ENCODE data around the gene ARMS2. TPM values are rescaled to one million over a fixed set of nuclear protein-coding genes. Genes with fewer than 3 reads are reported as not detected.

Gene ARMS2
- polyA plus RNA-seq, 3 donors = not detected

DNA sequence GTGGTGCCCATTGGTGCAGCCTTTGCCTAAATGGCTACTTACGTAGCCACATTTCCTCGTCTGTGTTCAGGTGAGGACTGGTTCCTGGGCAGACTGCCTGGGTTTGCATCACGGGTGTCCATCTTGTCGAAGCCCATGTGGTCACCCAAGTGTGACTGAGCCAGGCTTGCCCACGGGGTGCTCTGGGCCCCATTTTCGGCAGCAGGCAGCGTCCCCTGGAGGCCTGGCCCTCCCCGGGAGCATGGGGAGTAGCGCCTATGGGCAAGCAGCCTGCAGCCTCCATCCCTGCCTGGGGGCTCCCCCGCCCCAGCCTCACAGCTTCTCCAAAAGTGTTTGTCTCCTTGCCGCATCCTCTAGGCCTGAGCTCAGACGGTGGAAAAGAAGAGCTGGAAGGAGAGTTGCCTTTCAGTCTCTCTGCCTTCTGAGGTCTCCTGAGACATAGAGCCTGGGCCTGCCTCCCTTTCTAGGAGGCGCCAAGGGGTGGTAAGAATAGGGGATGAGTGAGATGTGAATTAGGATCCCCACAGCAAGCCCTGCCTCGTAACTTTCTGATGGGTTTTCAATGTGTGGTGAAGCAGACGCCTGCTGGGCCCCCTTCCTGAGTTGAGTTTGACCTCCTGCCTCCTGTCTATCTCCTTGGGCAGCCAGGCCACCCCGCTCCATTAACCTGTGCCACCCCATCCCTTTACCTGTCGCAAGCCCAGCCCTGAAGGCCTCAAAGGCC lies 49.6 kb downstream of the ARMS2 start:
- H3K27ac ChIP-seq (ENCODE audit: low read depth, low read length) = no peak overlapping the region
- 81 to 94% (median 81%) methylated on average over 17 of the region's 17 CpGs for WGBS, 3 donors

DNA sequence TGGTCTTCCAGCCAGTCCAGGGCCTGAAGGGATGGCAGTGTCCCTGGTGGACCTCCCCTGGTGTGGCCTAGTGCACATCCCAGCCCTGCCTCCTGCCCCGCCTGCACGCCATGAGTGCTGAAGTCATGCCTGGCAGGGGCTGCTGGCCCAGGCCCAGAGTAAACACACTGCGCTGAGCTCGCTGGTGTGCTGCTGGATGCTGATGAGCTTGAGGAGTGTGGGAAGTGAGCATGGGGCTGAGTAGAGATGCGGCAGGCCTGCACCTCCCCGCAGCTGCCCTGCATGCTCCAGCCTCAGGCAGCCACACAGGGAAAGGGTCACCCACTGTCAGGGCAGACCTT lies 50.1 kb downstream of the ARMS2 start:
- H3K27ac ChIP-seq (ENCODE audit: low read depth, low read length) = no peak overlapping the region
- WGBS, 3 donors = 25 to 45% (median 41%) methylated on average over 6 of the region's 6 CpGs

DNA sequence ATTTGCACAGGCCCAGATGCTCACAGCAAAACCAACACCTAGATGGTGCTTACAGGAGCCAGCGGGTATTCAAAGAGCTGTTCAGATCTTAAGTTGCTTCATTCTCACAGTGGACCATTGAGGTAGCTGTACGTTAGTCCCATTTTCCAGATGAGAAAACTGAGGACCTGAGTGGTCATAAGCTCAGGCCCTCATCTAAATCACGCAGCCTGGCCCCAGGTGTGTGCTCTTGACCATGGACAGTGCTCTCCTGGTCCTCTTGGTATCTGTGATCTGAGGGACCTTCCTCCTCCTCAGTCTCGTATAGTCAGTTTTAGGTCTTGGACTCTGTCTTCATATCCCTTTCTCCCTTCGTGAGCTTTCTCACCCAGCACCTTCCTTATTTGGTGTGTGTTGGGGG lies 50.6 kb downstream of the ARMS2 start:
- no peak overlapping the region for H3K27ac ChIP-seq (ENCODE audit: low read depth, low read length)
- 90 to 93% (median 92%) methylated on average over 5 of the region's 5 CpGs for WGBS, 3 donors

DNA sequence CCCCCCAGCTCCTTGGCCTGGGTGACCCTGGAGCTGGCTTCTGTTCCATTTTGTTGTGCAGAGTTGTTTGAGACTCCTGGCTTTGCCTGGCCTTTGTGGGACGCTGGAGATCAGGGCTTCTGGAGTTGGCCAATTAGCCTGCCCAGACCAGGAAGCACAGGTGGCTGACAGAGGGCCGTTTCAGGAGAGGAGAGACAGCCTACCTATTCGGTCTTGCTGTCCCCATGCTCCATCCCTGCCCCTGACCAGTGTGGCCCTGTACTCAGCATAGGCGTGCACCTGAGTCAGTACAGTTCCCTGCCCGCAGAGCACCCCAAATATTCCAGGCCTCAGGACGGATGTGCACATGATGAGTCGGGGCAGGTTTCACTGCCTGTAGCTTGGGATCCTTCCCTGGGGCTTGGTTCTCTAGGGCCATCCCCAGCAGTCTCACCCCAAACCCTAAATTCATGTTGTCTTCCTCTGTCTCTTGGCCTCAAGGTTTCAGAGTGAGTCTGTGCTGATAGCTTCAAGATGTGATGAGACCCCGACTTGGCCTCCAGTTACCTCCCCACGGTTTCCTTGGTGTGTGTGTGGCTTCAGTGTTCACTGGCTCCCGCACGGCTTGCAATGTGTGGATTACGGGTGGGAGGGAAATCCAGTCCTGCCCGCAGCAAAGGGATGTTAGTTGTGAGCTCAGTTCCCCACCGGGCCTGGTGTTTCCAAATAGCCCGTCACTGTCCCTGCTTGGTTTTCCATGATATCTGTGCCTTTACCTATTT lies 51.6 kb downstream of the ARMS2 start:
- WGBS, 3 donors = 88 to 93% (median 91%) methylated on average over 15 of the region's 15 CpGs
- no peak overlapping the region for H3K27ac ChIP-seq (ENCODE audit: low read depth, low read length)

Other genes with a start within 250 kb of the ARMS2 start
- gene BTBD16, start 183.4 kb upstream of the ARMS2 start, polyA plus RNA-seq = under 1 TPM; 0.04 to 0.34 (median 0.07) TPM
- 10 to 100 TPM; 12.1 to 15.0 (median 13.8) TPM for gene PLEKHA1, start 79.9 kb upstream of the ARMS2 start, polyA plus RNA-seq
- 100 to 1,000 TPM in 1 of 3 donors, 10 to 100 TPM in 2; 21.4 to 244 (median 76.1) TPM for gene HTRA1, start 6.9 kb downstream of the ARMS2 start, polyA plus RNA-seq
- gene DMBT1, start 106.1 kb downstream of the ARMS2 start, polyA plus RNA-seq = under 1 TPM; 0.03 to 0.63 (median 0.11) TPM
- under 1 TPM in 1 of 3 donors, not detected in 2; 0.53 TPM for gene C10orf120, start 245.2 kb downstream of the ARMS2 start, polyA plus RNA-seq

All from adipose tissue (tissue), 3 donors.